K562 (cell line): Measurements from ENCODE around the gene ACSL3. TPM values are rescaled to one million over a fixed set of nuclear protein-coding genes. Genes with fewer than 3 reads are reported as not detected.

Source experiments
- AFF1 ChIP-seq, 2 experiments: fragments of 450-650 bp; IDR thresholded peaks; 2 replicates each; pipeline ENCODE4 v1.6.1; 2018; ENCODE audit warnings: mild to moderate bottlenecking in 2 of 2, low read depth in 1 of 2; ENCODE audit not compliant: partially characterized antibody in 2 of 2
- BCOR ChIP-seq: fragments of 450-650 bp; IDR thresholded peaks from 2 replicates; pipeline ENCODE4 v1.6.1; 2016
- BRD4 ChIP-seq: fragments of 200-600 bp; sonication (generic); IDR thresholded peaks from 2 replicates; pipeline ENCODE4 v1.6.1; 2017; ENCODE audit warnings: inconsistent platforms
- BRF1 ChIP-seq: IDR thresholded peaks from 3 replicates; pipeline ENCODE4 v1.6.1; 2011; ENCODE audit warnings: borderline replicate concordance, mild to moderate bottlenecking; ENCODE audit not compliant: insufficient read length; ENCODE audit errors: extremely low read depth
- CEBPB ChIP-seq: fragments of 450-650 bp; IDR thresholded peaks from 2 replicates; pipeline ENCODE4 v1.6.1; 2016; ENCODE audit warnings: missing genetic modification characterization, missing compliant biosample characterization
- CTCFL ChIP-seq: IDR thresholded peaks from 2 replicates; pipeline ENCODE4 v1.6.1; 2011; ENCODE audit warnings: borderline replicate concordance, low read depth, mild to moderate bottlenecking, moderate library complexity, low read length; ENCODE audit not compliant: insufficient read depth, poor library complexity, severe bottlenecking
- EP300 ChIP-seq: IDR thresholded peaks from 2 replicates; pipeline ENCODE4 v1.6.1; 2012; ENCODE audit warnings: low read length, improper control_type of control experiment
- FOXJ3 ChIP-seq: sonication (generic); formaldehyde crosslinking; IDR thresholded peaks from 2 replicates; pipeline ENCODE4 v1.4.0; 2020; ENCODE audit warnings: mild to moderate bottlenecking, missing genetic modification reagents
- HNRNPH1 ChIP-seq: fragments of 200-400 bp; formaldehyde crosslinking; optimal IDR thresholded peaks from 2 replicates; pipeline ENCODE3; 2017; ENCODE audit warnings: low read depth, mild to moderate bottlenecking, low read length, moderate library complexity
- THRAP3 ChIP-seq: fragments of 450-650 bp; IDR thresholded peaks from 2 replicates; pipeline ENCODE4 v1.6.1; 2016; ENCODE audit warnings: mild to moderate bottlenecking, inconsistent platforms, borderline replicate concordance
- TSC22D4 ChIP-seq: fragments of 450-650 bp; IDR thresholded peaks from 2 replicates; pipeline ENCODE4 v1.6.1; 2016; ENCODE audit warnings: missing genetic modification characterization, missing biosample characterization, control low read depth
- ZKSCAN8 ChIP-seq: fragments of 200-800 bp; sonication (Bioruptor generic); IDR thresholded peaks from 2 replicates; pipeline ENCODE4 v1.6.1; 2016; ENCODE audit warnings: missing genetic modification characterization, missing compliant biosample characterization
- ZNF175 ChIP-seq: fragments of 200-800 bp; sonication (Bioruptor generic); IDR thresholded peaks from 2 replicates; pipeline ENCODE4 v1.6.1; 2016; ENCODE audit warnings: low read depth, mild to moderate bottlenecking, missing genetic modification characterization, missing compliant biosample characterization
- ZNF212 ChIP-seq: fragments of 450-650 bp; formaldehyde crosslinking; IDR thresholded peaks from 2 replicates; pipeline ENCODE4 v1.4.0; 2020; ENCODE audit warnings: mild to moderate bottlenecking
- ZNF24 ChIP-seq: fragments of 450-650 bp; IDR thresholded peaks from 2 replicates; pipeline ENCODE4 v1.6.1; 2016
- ZNF277 ChIP-seq: fragments of 250-450 bp; sonication (Bioruptor Pico); IDR thresholded peaks from 2 replicates; pipeline ENCODE4 v1.8.0; 2022; ENCODE audit warnings: inconsistent platforms, mild to moderate bottlenecking, moderate library complexity, borderline replicate concordance
- ZNF740 ChIP-seq, 3 experiments: fragments of 200-800 bp in 1 of 3; sonication (Bioruptor generic) in 1 of 3; sonication (generic) in 1 of 3; formaldehyde crosslinking in 1 of 3; IDR thresholded peaks; 2 replicates each; pipeline versions ENCODE4 v1.6.1 to v1.8.0; 2016 to 2022; ENCODE audit warnings: mild to moderate bottlenecking in 2 of 3, missing compliant biosample characterization in 2 of 3, missing genetic modification characterization in 2 of 3, missing genetic modification reagents in 1 of 3
- ZZZ3 ChIP-seq: fragments of 450-650 bp; IDR thresholded peaks from 2 replicates; pipeline ENCODE4 v1.6.1; 2016; ENCODE audit warnings: antibody characterized with exemption, mild to moderate bottlenecking, moderate library complexity
- polyA plus RNA-seq, 8 experiments: library from polyadenylated mRNA; depleted of rRNA in 4 of 8; stranded (reverse) in 5 of 8; unstranded in 3 of 8; fragments of >200 nt; fragmentation: Nextera tagmentation in 2 of 8; fragmentation: Illumina TruSeq in 1 of 8; extraction: Ambion mirVana in 2 of 8; extraction: Trizol in 1 of 8; gene quantifications; 2 replicates each; pipeline versions ENCODE4 v1.2.1 to v1.2.3, GENCODE V29; 2011 to 2014; ENCODE audit warnings: inconsistent platforms in 1 of 8, missing spikeins in 1 of 8
- total RNA-seq, 7 experiments: library from RNA; depleted of rRNA in 6 of 7; stranded (reverse); fragments of >200 nt in 6 of 7; fragmentation: Illumina TruSeq in 2 of 7; extraction: Trizol in 2 of 7; gene quantifications; 2 replicates each; pipeline versions ENCODE4 v1.2.1 to v1.2.3, GENCODE V29; 2011 to 2021; ENCODE audit warnings: low replicate concordance in 1 of 7

The ACSL3 gene
- total and polyA plus RNA-seq, 9 of the 15 experiments (the other 6 are each of a cell fraction or from before 2014, with no cell fraction given), result 21.3 to 123 (median 85.2) TPM

GRCh38 chr2:222982010-222982908 is 121.4 kb downstream of the ACSL3 start (continued):
- no peak for TF ChIP-seq ZNF740 (CRISPR knock-in tag; IDR thresholded peaks at IDR 0.05)
- no peak for TF ChIP-seq ZNF740 (tag; IDR thresholded peaks at IDR 0.05)
- no peak for TF ChIP-seq CTCFL
- no peak for TF ChIP-seq TSC22D4 (tag)
- peak; percentile 84; the same call in 1 of the 2 replicates for TF ChIP-seq ZNF175 (CRISPR knock-in tag)
- no peak for TF ChIP-seq BCOR
- TF ChIP-seq CEBPB (tag), result peak; percentile 93
- TF ChIP-seq AFF1 (IDR thresholded peaks at IDR 0.05; ENCODE audit: low read depth in 1 of 2, partially characterized antibody in 2 of 2), result no peak
- 0 out of 2 replicates have a peak, but pooled peaks have one; percentile 23 for TF ChIP-seq ZKSCAN8
- TF ChIP-seq ZNF212 (CRISPR knock-in tag), result no peak
- no peak for TF ChIP-seq ZNF24
- no peak for TF ChIP-seq ZZZ3
- TF ChIP-seq EP300, result peak; percentile 61; the same call in 1 of the 2 replicates
- no peak for TF ChIP-seq THRAP3
- TF ChIP-seq ZNF277 (CRISPR knock-in tag), result no peak
- no peak for TF ChIP-seq HNRNPH1
- no peak for TF ChIP-seq BRF1
- no peak for TF ChIP-seq BRD4
- no peak for TF ChIP-seq FOXJ3 (CRISPR knock-in tag)
